GM12874 (cell line): ENCODE measurements around the gene RAB3D.

ENCODE experiments used
- CTCF ChIP-seq: IDR thresholded peaks from 2 replicates; pipeline ENCODE4 v1.5.1; 2011; ENCODE audit warnings: low read depth, mild to moderate bottlenecking, control low read depth, low read length, moderate library complexity; ENCODE audit not compliant: insufficient read depth

RAB3D gene

GRCh38 chr19:11363881-11364280 is 24.4 kb upstream of the RAB3D start:
- no peak for TF ChIP-seq CTCF

- no peak for TF ChIP-seq CTCF
Observed at GRCh38 chr19:11361771-11362731, 22.6 kb upstream of the RAB3D start.

GRCh38 chr19:11361037-11361770 is 21.7 kb upstream of the RAB3D start:
- TF ChIP-seq CTCF = no peak

GRCh38 chr19:11359421-11359820 is 20.0 kb upstream of the RAB3D start:
- TF ChIP-seq CTCF = no peak

- no peak for TF ChIP-seq CTCF
Observed at GRCh38 chr19:11356676-11357550, 17.5 kb upstream of the RAB3D start.

GRCh38 chr19:11356074-11356397 is 16.6 kb upstream of the RAB3D start:
- TF ChIP-seq CTCF = no peak
